K562 (cell line): ENCODE measurements around the gene DSTYK. TPM values are rescaled to one million over a fixed set of nuclear protein-coding genes. Genes with fewer than 3 reads are reported as not detected.
"Not testable (repeated sequence)": the region's sequence is repeated elsewhere in the genome, so short reads cannot be mapped to it uniquely, and the experiment has no call there.

ENCODE experiments used
- ATAC-seq: fragments of 200-7000 bp; cut with Tn5 transposase; 3 replicates; pipeline ENCODE4 v1.9.1; 2020; ENCODE audit warnings: moderate library complexity
- BruUV-seq: library from RNA; stranded (reverse); fragments of 400-500 nt; replicated peaks from 2 replicates; lab custom pipeline; 2021; lab: Mats Ljungman, UMichigan
- CTCF ChIA-PET: fragments of 300-600 bp; formaldehyde crosslinking; extraction: SDS; loops from one replicate; lab custom pipeline; 2021; ENCODE audit warnings: low intra/inter-chr PET ratio; lab: Yijun Ruan, JAX
- POLR2A ChIA-PET: fragments of 300-600, 350-650 bp; sonication (Branson Sonifier 250); formaldehyde crosslinking; extraction: SDS; loops from one replicate; lab custom pipeline; 2021; ENCODE audit warnings: antibody characterized with exemption, inconsistent platforms; lab: Yijun Ruan, JAX
- DNase-seq, 4 experiments: peaks; one replicate each; pipeline versions ENCODE4 v3.0.0 to v3.0.0-alpha.2; 2011 to 2018; ENCODE audit warnings: low spot score in 3 of 4, mixed read lengths in 3 of 4; ENCODE audit errors: extremely low read depth in 1 of 4
- FAIRE-seq: peaks from 2 replicates; lab custom pipeline; 2011; peaks lifted over from hg19 to GRCh38; lab: Jason Lieb, UNC
- H2AFZ ChIP-seq: 2 replicates; pipeline ENCODE4 v1.6.0; 2011; ENCODE audit warnings: low read depth, low read length, control low read depth, inconsistent platforms
- H3K27ac ChIP-seq: fragments of 200-600 bp; 3 replicates; pipeline ENCODE4 v1.8.0; 2011; ENCODE audit warnings: low read depth, mild to moderate bottlenecking, control low read depth, inconsistent platforms, low read length, moderate library complexity, mixed read lengths; ENCODE audit errors: extremely low read depth
- H3K27me3 ChIP-seq, 2 experiments: fragments of 300-600 bp in 1 of 2; 2 replicates in 1 of 2; 3 replicates in 1 of 2; pipeline versions ENCODE4 v1.6.0 to v1.8.0; 2011; ENCODE audit warnings: inconsistent platforms in 2 of 2, low read length in 2 of 2, mild to moderate bottlenecking in 1 of 2, mixed read lengths in 1 of 2, moderate library complexity in 1 of 2; ENCODE audit not compliant: control insufficient read depth in 2 of 2, insufficient read depth in 2 of 2
- H3K36me3 ChIP-seq: fragments of 300-600 bp; 3 replicates; pipeline ENCODE4 v1.8.0; 2011; ENCODE audit warnings: mild to moderate bottlenecking, low read length, inconsistent platforms; ENCODE audit not compliant: control insufficient read depth, insufficient read depth
- H3K4me1 ChIP-seq, 2 experiments: fragments of 200-600 bp in 1 of 2; replicated peaks in 1 of 2; 2 replicates in 1 of 2; 3 replicates in 1 of 2; pipeline versions ENCODE4 v1.5.1 to v1.8.0; 2011; ENCODE audit warnings: inconsistent platforms in 2 of 2, low read length in 2 of 2, mild to moderate bottlenecking in 1 of 2, mixed read lengths in 1 of 2, moderate library complexity in 1 of 2; ENCODE audit not compliant: control insufficient read depth in 2 of 2, insufficient read depth in 2 of 2
- H3K4me2 ChIP-seq: 2 replicates; pipeline ENCODE4 v1.6.1; 2011; ENCODE audit warnings: low read length, control low read depth, inconsistent platforms, mixed read lengths; ENCODE audit not compliant: insufficient read depth
- H3K4me3 ChIP-seq: fragments of 200-600 bp; sonication (generic), shearing (Covaris generic); 2 replicates; pipeline ENCODE4 v1.5.1; 2016; ENCODE audit warnings: control low read depth, inconsistent platforms
- H3K79me2 ChIP-seq: fragments of 200-600 bp; 3 replicates; pipeline ENCODE4 v1.8.0; 2011; ENCODE audit warnings: low read length, inconsistent platforms; ENCODE audit not compliant: control insufficient read depth, insufficient read depth
- H3K9ac ChIP-seq, 2 experiments: 2 replicates each; pipeline versions ENCODE4 v1.6.0 to v1.6.1; 2011; ENCODE audit warnings: low read depth in 2 of 2, low read length in 2 of 2, control low read depth in 1 of 2, inconsistent platforms in 1 of 2, mild to moderate bottlenecking in 1 of 2, mixed read lengths in 1 of 2; ENCODE audit not compliant: insufficient read depth in 1 of 2
- H3K9me1 ChIP-seq: one replicate; pipeline ENCODE4 v1.6.0; 2011; ENCODE audit warnings: inconsistent platforms, mild to moderate bottlenecking, low read length, moderate library complexity; ENCODE audit not compliant: control insufficient read depth, insufficient read depth
- H3K9me3 ChIP-seq: replicated peaks from 2 replicates; pipeline ENCODE4 v1.5.1; 2011; ENCODE audit warnings: low read depth, low read length, inconsistent platforms; ENCODE audit not compliant: control insufficient read depth, insufficient read depth
- H4K20me1 ChIP-seq: replicated peaks from 2 replicates; pipeline ENCODE4 v1.6.1; 2011; ENCODE audit warnings: low read length, inconsistent platforms, mixed read lengths; ENCODE audit not compliant: control insufficient read depth, insufficient read depth
- CBX5 ChIP-seq: IDR thresholded peaks from 2 replicates; pipeline ENCODE4 v1.6.1; 2014; ENCODE audit warnings: low read depth, borderline replicate concordance
- FOXM1 ChIP-seq, 2 experiments: fragments of 450-650 bp in 1 of 2; sonication (generic) in 1 of 2; formaldehyde crosslinking in 1 of 2; IDR thresholded peaks; 2 replicates each; pipeline versions ENCODE4 v1.6.1 to v1.9.0; 2017 to 2022; ENCODE audit warnings: low read depth in 2 of 2, mild to moderate bottlenecking in 2 of 2, missing genetic modification reagents in 1 of 2, moderate library complexity in 1 of 2
- HDAC6 ChIP-seq: IDR thresholded peaks from 2 replicates; pipeline ENCODE4 v1.6.1; 2012; ENCODE audit warnings: low read depth, mild to moderate bottlenecking, control low read depth, inconsistent platforms, low read length, moderate library complexity
- HMGN3 ChIP-seq: IDR thresholded peaks from 2 replicates; pipeline ENCODE4 v1.6.1; 2011; ENCODE audit warnings: borderline replicate concordance, low read depth, mild to moderate bottlenecking, mixed read lengths, low read length; ENCODE audit not compliant: insufficient read length; ENCODE audit errors: extremely low read depth
- L3MBTL2 ChIP-seq: fragments of 450-650 bp; IDR thresholded peaks from 2 replicates; pipeline ENCODE4 v1.6.1; 2016; ENCODE audit warnings: mild to moderate bottlenecking, moderate library complexity
- PHF8 ChIP-seq: fragments of 200-600 bp; sonication (generic); IDR thresholded peaks from 2 replicates; pipeline ENCODE4 v1.6.1; 2012; ENCODE audit warnings: mixed run types, mild to moderate bottlenecking, inconsistent platforms, low read length, moderate library complexity, borderline replicate concordance
- PTRF ChIP-seq: fragments of 450-650 bp; IDR thresholded peaks from 2 replicates; pipeline ENCODE4 v1.6.1; 2016; ENCODE audit warnings: mild to moderate bottlenecking, missing genetic modification characterization, missing compliant biosample characterization
- RAD21 ChIP-seq, 2 experiments: fragments of 250-450 bp in 1 of 2; fragments of 450-650 bp in 1 of 2; sonication (Bioruptor Pico) in 1 of 2; formaldehyde crosslinking in 1 of 2; IDR thresholded peaks in 1 of 2; conservative IDR thresholded peaks in 1 of 2; 2 replicates each; pipeline versions ENCODE4 v1.4.0 to v1.8.0; 2020 to 2022; ENCODE audit warnings: mild to moderate bottlenecking in 2 of 2, moderate library complexity in 1 of 2
- SIN3B ChIP-seq: fragments of 450-650 bp; IDR thresholded peaks from 2 replicates; pipeline ENCODE4 v1.6.1; 2017; ENCODE audit warnings: low read depth, mild to moderate bottlenecking, moderate library complexity
- SOX6 ChIP-seq: fragments of 450-650 bp; IDR thresholded peaks from 2 replicates; pipeline ENCODE4 v1.6.1; 2014; ENCODE audit warnings: mild to moderate bottlenecking
- U2AF2 ChIP-seq: fragments of 200-400 bp; formaldehyde crosslinking; optimal IDR thresholded peaks from 2 replicates; pipeline ENCODE3; 2017; ENCODE audit warnings: low read depth, mild to moderate bottlenecking, low read length
- YY1 ChIP-seq, 3 experiments: IDR thresholded peaks; 2 replicates each; pipeline ENCODE4 v1.6.1; 2011; ENCODE audit warnings: low read length in 2 of 3, mild to moderate bottlenecking in 2 of 3, moderate library complexity in 2 of 3, borderline replicate concordance in 1 of 3, control low read depth in 1 of 3, low read depth in 1 of 3; ENCODE audit not compliant: insufficient read depth in 3 of 3, insufficient replicate concordance in 2 of 3, control insufficient read depth in 1 of 3, insufficient read length in 1 of 3; ENCODE audit errors: extremely low read depth in 1 of 3
- ZEB2 ChIP-seq: fragments of 450-650 bp; IDR thresholded peaks from 2 replicates; pipeline ENCODE4 v1.6.1; 2016
- ZNF41 ChIP-seq: fragments of 250-450 bp; sonication (Bioruptor Pico); conservative IDR thresholded peaks from 2 replicates; pipeline ENCODE4 v1.4.0; 2020; ENCODE audit warnings: mild to moderate bottlenecking
- ZNF57 ChIP-seq: fragments of 450-650 bp; formaldehyde crosslinking; IDR thresholded peaks from 2 replicates; pipeline ENCODE4 v1.4.0; 2020; ENCODE audit warnings: mild to moderate bottlenecking, moderate library complexity
- WGBS: fragments of 100-300 bp; shearing (Covaris generic); methylation state at CpG from one replicate; pipeline ENCODE4 v1.1.6; 2016; ENCODE audit warnings: low coverage, mixed read lengths; ENCODE audit not compliant: insufficient coverage; ENCODE audit errors: missing lambda C conversion rate; 5-methylcytosine and 5-hydroxymethylcytosine counted together
- in situ Hi-C: fragments of 300-500 bp; cut with MboI; formaldehyde crosslinking; loops from 4 replicates; pipeline ENCODE4 v1.15.0; 2018; ENCODE audit warnings: inconsistent platforms, mixed read lengths
- intact Hi-C: fragments of 100-400 bp; cut with micrococcal nuclease; formaldehyde crosslinking; loops from 2 replicates; pipeline ENCODE4 v1.14.2; 2022
- polyA plus RNA-seq, 8 experiments: library from polyadenylated mRNA; depleted of rRNA in 4 of 8; stranded (reverse) in 5 of 8; unstranded in 3 of 8; fragments of >200 nt; fragmentation: Nextera tagmentation in 2 of 8; fragmentation: Illumina TruSeq in 1 of 8; extraction: Ambion mirVana in 2 of 8; extraction: Trizol in 1 of 8; gene quantifications; 2 replicates each; pipeline versions ENCODE4 v1.2.1 to v1.2.3, GENCODE V29; 2011 to 2014; ENCODE audit warnings: inconsistent platforms in 1 of 8, missing spikeins in 1 of 8
- total RNA-seq, 7 experiments: library from RNA; depleted of rRNA in 6 of 7; stranded (reverse); fragments of >200 nt in 6 of 7; fragmentation: Illumina TruSeq in 2 of 7; extraction: Trizol in 2 of 7; gene quantifications; 2 replicates each; pipeline versions ENCODE4 v1.2.1 to v1.2.3, GENCODE V29; 2011 to 2021; ENCODE audit warnings: low replicate concordance in 1 of 7

Gene DSTYK
- total and polyA plus RNA-seq, 9 of the 15 experiments (the other 6 are each of a cell fraction or from before 2014, with no cell fraction given): 4.2 to 7.1 (median 6.2) TPM

- no peak for TF ChIP-seq PHF8
- TF ChIP-seq, all 486 proteins: peak for 9
Measured at GRCh38 chr1:205182930-205183329, 28.6 kb downstream of the DSTYK start (continued).

DNA sequence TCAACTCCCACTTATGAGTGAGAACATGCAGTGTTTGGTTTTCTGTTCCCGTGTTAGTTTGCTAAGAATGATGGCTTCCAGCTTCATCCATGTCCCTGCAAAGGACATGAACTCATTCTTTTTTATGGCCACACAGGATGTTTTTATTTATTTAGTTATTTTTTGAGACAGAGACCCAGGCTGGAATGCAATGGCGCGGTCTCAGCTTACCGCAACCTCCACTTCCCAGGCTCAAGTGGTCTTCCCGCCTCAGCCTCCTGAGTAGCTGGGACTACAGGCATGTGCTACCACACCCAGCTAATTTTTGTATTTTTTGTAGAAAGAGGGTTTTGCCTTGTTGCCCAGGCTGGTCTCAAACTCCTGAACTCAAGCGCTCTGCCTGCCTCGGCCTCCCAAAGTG, 31.2 kb downstream of the DSTYK start:
- H3K9ac ChIP-seq, H4K20me1 ChIP-seq, POLR2A ChIA-PET, FAIRE-seq, DNase-seq, H3K27ac ChIP-seq, in situ Hi-C loops, H3K9me1 ChIP-seq, H3K9me3 ChIP-seq, H3K4me3 ChIP-seq, intact Hi-C loops, H3K36me3 ChIP-seq, H3K4me2 ChIP-seq, H2AFZ ChIP-seq, ATAC-seq, CTCF ChIA-PET, H3K79me2 ChIP-seq, BruUV-seq, H3K27me3 ChIP-seq: not testable (repeated sequence)
- peaks cover under 1 to 10% of the 10 kb centered on the region in 2 experiments; a peak in 4 of 5 replicates for H3K4me1 ChIP-seq
- 96% methylated on average over 7 of the region's 7 CpGs for WGBS

DNA sequence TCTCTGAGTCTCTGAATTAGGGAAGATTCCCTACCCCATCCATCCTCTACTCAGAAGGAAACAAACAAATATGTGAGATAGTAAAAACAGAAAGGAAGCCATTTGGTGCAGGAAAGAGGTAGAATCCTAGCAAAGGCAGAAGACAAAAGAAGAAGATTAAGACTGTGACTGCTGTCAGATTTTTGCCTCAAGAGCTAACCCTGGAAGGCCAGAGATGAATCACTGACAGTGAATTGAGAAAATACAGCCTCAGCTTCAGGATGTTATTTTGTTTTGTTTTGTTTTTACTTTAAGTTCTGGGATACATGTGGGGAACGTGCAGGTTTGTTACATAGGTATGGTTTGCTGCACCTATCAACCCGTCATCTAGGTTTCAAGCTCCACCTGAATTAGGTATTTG, 31.7 kb downstream of the DSTYK start:
- Histone ChIP-seq H2AFZ (no peak overlapping the region), H3K9me1 (no peaks in the 10 kb centered on the region), H3K4me1 (peaks cover 6 to 13% of the 10 kb centered on the region in 2 experiments; a peak in 4 of 5 replicates), H3K4me3 (no peak overlapping the region), H3K27ac (no peak overlapping the region), H3K9ac (no peak overlapping the region), H3K79me2 (no peaks in the 10 kb centered on the region; the same call in 2 of the 3 replicates), H3K9me3 (no peaks in the 10 kb centered on the region), H3K4me2 (no peak overlapping the region), H3K27me3 (no peaks in the 10 kb centered on the region), H3K36me3 (peaks cover 7% of the 10 kb centered on the region; the same call in 1 of the 3 replicates), H4K20me1 (0 out of 2 replicates have a peak, but pooled peaks cover 5% of the 10 kb centered on the region)
- ATAC-seq (no peak), FAIRE-seq (no peak), DNase-seq (no peak)
- intact Hi-C loops (no loop called here), in situ Hi-C loops (no loop called here)
- BruUV-seq: no TSS peak
- POLR2A ChIA-PET: interaction anchor here (1.1 kb wide), 1 partner anchor 21 kb away, joined by 3 read pairs; no protein-coding TSS in a partner anchor
- WGBS: 78% methylated on average over 2 of the region's 2 CpGs
- CTCF ChIA-PET: no interaction called here
- TF ChIP-seq HDAC6 (no peak), U2AF2 (no peak), FOXM1 (IDR thresholded peaks at IDR 0.05; ENCODE audit: low read depth) (no peak), FOXM1 (CRISPR knock-in tag; IDR thresholded peaks at IDR 0.05; ENCODE audit: low read depth) (no peak), SOX6 (no peak), L3MBTL2 (no peak), HMGN3 (no peak), ZEB2 (no peak), PTRF (tag) (no peak), YY1 (IDR thresholded peaks at IDR 0.05; ENCODE audit: borderline replicate concordance in 1 of 3, control insufficient read depth in 1 of 3, extremely low read depth in 1 of 3, insufficient read depth in 3 of 3, insufficient read length in 1 of 3, insufficient replicate concordance in 2 of 3, low read depth in 1 of 3, low read length in 2 of 3) (no peak), ZNF41 (no peak), RAD21 (CRISPR knock-in tag; conservative IDR thresholded peaks at IDR 0.05 in 1 of 2, IDR thresholded peaks at IDR 0.05 in 1 of 2) (no peak), CBX5 (no peak), ZNF57 (CRISPR knock-in tag) (no peak), SIN3B (no peak)
